Activated T-helper 1 cell treated with anti-CD3 and anti-CD28 coated beads, Interleukin-2, amount 50 U/mL, for 16 hours (primary cell): ENCODE data around the gene CDH12.
"Not testable (repeated sequence)": the region's sequence is repeated elsewhere in the genome, so short reads cannot be mapped to it uniquely, and the experiment has no call there.

ENCODE experiments used
- DNase-seq, 2 donors: peaks; one replicate each; pipeline ENCODE4 v3.0.0-alpha.2; 2020; ENCODE audit warnings: low read depth in 1 of 2, low spot score in 1 of 2

The CDH12 gene

GRCh38 chr5:22314548-22314947 lies 538.6 kb downstream of the CDH12 start:
- no peak for DNase-seq

- DNase-seq, result no peak
Observed at GRCh38 chr5:22306011-22306410, 547.1 kb downstream of the CDH12 start.

GRCh38 chr5:22295832-22296231 lies 557.3 kb downstream of the CDH12 start:
- no peak for DNase-seq

DNA sequence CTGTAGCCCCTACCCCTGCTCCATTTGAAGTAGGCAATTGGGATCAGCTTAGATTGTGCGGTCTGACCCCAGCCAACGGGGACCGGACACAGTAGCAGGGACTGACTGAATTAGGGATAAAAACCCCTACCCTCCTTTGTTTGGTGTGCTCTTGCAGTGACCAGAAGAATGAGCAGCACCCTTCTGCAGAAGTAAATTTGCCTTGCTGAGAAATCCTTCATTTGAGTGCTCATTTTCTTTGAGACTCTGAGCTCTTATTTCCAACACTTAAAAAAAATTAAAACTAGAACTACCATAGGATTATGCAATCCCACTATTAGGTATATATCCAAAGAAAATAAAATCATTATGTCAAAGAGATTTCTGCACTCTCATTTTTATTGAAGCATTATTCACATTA lies 560.0 kb downstream of the CDH12 start:
- no peak for DNase-seq

- no peak for DNase-seq
Observed at GRCh38 chr5:22278164-22278563, 575.0 kb downstream of the CDH12 start.

DNA sequence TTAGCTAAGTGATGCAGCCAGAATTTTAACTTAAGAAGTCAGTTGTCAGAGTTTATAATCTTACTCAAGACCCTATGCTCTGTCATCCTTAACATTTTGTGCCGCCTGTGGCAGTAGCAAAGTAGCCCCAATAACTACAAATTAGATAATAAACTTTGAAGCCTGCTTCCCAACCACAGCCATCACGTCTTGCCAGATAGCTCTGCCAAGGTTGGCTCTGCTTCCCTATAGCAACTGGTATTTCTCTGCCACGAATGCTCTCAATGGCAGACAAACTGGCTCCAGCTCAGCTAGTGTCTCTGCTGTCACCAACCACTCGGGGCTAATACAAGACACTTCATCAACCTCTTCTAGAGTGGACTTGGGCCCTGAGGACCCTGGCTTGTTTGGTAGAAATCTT lies 576.1 kb downstream of the CDH12 start:
- DNase-seq, result no peak

GRCh38 chr5:22265855-22266254 lies 587.3 kb downstream of the CDH12 start:
- DNase-seq, result not testable (repeated sequence)

- DNase-seq, result no peak
Observed at GRCh38 chr5:22258139-22258538, 595.0 kb downstream of the CDH12 start.

GRCh38 chr5:22250528-22250927 lies 602.6 kb downstream of the CDH12 start:
- no peak for DNase-seq

DNA sequence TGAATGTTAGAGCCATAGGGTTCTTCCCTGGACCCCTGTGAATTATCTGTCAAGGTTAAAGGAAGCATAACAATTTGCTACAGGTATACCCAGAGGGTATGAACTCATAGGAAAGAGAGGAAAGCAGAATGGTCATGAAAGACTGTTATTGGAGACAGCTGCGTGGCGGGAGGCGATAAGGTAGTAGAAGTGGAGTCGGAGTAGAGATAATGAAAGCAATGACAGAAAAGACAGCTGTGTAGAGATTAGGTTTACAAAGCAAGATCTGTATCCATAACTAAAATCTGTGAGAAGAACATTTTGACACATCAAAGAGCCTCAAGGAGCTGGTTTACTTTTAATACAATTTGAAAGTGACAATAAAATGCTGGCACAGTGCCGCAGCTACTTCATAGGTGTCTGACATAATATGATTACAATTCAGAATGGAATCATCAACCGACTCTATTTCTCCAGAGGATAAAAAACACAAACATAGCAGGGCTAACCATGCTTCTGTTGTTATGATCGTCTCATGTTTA lies 603.9 kb downstream of the CDH12 start:
- no peak for DNase-seq

DNA sequence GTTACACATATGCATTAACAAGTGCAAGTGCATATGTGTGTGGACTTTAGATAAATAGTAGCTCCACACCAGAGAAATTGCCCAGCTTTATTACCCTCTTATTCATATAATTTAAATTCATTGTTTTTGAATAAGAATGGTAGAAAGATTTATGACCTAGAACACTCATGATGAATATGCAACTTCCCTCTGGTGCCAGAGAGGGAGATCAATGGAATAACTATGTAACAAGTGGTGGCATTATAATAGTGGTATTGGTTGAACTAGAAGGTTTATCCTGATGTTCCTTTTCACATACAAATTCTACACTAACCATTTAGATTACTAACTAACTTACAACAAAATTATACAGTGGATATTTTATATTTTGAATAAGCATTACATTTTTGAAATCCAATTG lies 607.4 kb downstream of the CDH12 start:
- DNase-seq, result no peak

DNA sequence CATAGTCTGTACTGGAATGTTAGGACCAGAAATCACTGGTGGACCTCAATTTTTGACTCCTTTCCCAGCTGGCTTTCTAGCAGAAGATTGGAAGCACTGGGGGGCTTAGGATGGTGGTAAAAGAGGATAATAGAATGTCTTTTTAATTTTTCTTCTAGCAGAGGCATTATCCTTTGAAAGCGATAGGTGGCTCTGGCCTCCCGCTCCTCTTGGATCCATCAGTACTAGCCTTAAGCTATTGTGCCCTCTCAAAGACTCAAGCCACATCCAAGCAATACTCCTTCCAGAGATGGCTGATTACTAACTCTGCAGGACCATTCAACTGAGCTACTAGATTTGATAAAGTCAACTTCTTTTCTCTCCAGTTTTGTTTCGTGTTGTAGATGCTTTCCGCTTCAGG lies 610.6 kb downstream of the CDH12 start:
- no peak for DNase-seq

- no peak for DNase-seq
Observed at GRCh38 chr5:22238047-22238446, 615.1 kb downstream of the CDH12 start.

GRCh38 chr5:22226423-22226822 lies 626.7 kb downstream of the CDH12 start:
- no peak for DNase-seq

GRCh38 chr5:22223079-22223478 lies 630.1 kb downstream of the CDH12 start:
- DNase-seq, result no peak

GRCh38 chr5:22213703-22214495 lies 639.2 kb downstream of the CDH12 start:
- DNase-seq, result not testable (repeated sequence)

DNA sequence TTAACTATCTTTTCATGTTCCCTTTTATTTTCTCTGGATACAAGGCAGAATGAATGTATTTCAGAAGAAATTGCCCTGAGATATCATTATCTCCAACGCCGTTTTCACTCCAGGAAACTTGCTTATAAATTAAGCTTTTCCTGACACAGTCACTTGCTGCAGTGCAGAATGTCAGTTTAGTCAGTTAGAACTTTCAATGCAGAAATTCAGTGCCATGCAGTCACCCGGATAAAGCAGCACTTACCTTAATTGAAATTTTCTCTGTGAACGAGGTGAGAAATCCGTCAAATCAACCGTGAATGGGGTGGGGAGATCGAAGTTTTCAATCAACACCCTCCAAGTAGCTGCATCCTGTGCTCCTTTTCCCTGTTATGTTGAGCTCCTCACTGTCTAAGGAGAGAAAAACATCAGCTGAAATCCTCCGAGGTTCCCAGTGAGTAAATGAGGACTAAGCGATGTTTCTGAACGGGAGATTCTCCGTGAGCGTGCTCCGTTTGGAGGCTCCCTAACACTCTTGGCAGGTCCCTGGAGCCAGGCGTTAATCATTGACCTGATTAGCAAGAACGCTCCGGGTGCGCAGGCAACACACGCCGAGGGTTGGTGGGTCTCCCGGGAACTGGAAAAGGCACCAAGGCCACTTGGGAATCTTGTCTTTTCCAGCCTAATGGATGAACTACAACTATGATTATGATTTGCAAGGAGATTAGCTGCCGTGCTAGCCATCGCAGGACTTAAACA lies 640.7 kb downstream of the CDH12 start:
- not testable (repeated sequence) for DNase-seq

- DNase-seq, result not testable (repeated sequence)
Observed at GRCh38 chr5:22208463-22208862, 644.7 kb downstream of the CDH12 start.

- not testable (repeated sequence) for DNase-seq
Observed at GRCh38 chr5:22188651-22189050, 664.5 kb downstream of the CDH12 start.

- DNase-seq, result not testable (repeated sequence)
Observed at GRCh38 chr5:22187632-22188228, 665.4 kb downstream of the CDH12 start.

GRCh38 chr5:22169226-22169625 lies 683.9 kb downstream of the CDH12 start:
- DNase-seq, result not testable (repeated sequence)

DNA sequence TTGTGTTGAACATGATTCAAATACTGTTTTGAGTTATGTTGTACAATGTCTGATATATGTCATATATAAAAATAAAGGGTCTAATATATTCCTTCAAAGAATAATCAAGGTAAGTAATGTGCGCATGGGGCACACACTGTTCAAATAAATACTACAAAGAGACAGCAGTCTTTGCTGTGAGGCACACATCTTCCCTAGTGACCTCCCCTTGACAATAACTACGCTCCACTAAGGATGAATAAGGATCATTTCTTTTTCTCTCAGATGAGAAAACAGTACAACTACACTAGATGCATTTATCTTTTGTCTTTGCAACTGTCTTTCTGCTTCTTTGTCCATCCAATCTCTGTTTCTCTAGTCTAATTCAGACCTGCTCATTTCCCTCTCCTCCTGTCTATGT lies 684.4 kb downstream of the CDH12 start:
- DNase-seq, result not testable (repeated sequence)
